Hepatocyte (in vitro differentiated cells): ENCODE results near the gene FAM170B.

Experiments
- EZH2 ChIP-seq: fragments of 200-600 bp; sonication (generic); IDR thresholded peaks from 2 replicates; pipeline ENCODE4 v1.6.1; 2016; ENCODE audit warnings: antibody characterized with exemption, mild to moderate bottlenecking, borderline replicate concordance
- TF ChIP-seq, protein P1 (sequence below): fragments of 200-600 bp; sonication (generic); IDR thresholded peaks from 2 replicates; pipeline ENCODE4 v1.5.1; 2016; ENCODE audit warnings: antibody characterized with exemption, mild to moderate bottlenecking; ENCODE audit not compliant: poor library complexity

DNA sequence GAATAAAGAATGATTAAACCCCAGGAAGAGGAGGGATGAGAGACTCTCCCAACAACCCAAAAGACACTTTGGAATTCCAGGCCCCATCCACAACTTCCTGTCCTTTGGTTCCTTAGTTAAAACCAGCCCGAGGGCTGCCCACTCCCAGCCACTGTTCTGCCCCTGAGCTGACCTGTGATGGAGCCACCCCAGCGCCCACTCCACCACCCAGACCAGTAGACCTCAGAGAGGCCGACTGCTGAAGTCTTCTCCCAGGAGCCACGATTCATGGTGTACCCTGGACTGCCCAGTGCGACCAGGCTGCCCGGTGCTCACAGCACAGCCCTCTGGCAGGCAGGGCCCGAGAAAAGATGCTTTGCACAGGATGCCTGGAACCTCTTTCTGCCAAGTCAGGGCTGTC, 25.2 kb downstream of the FAM170B start:
- TF ChIP-seq, protein P1, sequence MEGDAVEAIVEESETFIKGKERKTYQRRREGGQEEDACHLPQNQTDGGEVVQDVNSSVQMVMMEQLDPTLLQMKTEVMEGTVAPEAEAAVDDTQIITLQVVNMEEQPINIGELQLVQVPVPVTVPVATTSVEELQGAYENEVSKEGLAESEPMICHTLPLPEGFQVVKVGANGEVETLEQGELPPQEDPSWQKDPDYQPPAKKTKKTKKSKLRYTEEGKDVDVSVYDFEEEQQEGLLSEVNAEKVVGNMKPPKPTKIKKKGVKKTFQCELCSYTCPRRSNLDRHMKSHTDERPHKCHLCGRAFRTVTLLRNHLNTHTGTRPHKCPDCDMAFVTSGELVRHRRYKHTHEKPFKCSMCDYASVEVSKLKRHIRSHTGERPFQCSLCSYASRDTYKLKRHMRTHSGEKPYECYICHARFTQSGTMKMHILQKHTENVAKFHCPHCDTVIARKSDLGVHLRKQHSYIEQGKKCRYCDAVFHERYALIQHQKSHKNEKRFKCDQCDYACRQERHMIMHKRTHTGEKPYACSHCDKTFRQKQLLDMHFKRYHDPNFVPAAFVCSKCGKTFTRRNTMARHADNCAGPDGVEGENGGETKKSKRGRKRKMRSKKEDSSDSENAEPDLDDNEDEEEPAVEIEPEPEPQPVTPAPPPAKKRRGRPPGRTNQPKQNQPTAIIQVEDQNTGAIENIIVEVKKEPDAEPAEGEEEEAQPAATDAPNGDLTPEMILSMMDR, result no peak
- TF ChIP-seq EZH2, result no peak
